ENCODE data around the gene SPINK4.

The SPINK4 gene

GRCh38 chr9:33256236-33256635 lies 16.3 kb downstream of the SPINK4 start:
- DNase-seq (ENCODE audit: low read depth in 1 of 2, low spot score in 1 of 2), result no peak

- DNase-seq (ENCODE audit: low read depth in 1 of 2, low spot score in 1 of 2), result no peak
Observed at GRCh38 chr9:33257276-33257675, 17.3 kb downstream of the SPINK4 start.

GRCh38 chr9:33260372-33260771 lies 20.4 kb downstream of the SPINK4 start:
- no peak for DNase-seq (ENCODE audit: low read depth in 1 of 2, low spot score in 1 of 2)

GRCh38 chr9:33263131-33264002 lies 23.4 kb downstream of the SPINK4 start:
- DNase-seq (ENCODE audit: low read depth in 1 of 2, low spot score in 1 of 2), result no peak

GRCh38 chr9:33264003-33264472 lies 24.1 kb downstream of the SPINK4 start:
- peak in 1 of 2 donors; percentile 23 for DNase-seq (ENCODE audit: low read depth in 1 of 2, low spot score in 1 of 2)

GRCh38 chr9:33264473-33265177 lies 24.7 kb downstream of the SPINK4 start, which contains the start of the genes BAG1 and CHMP5:
Gene BAG1, minus strand, starts transcription at chr9:33264708.
Gene CHMP5, plus strand, starts transcription at chr9:33265049. Its CDS starts 30 bp downstream, at chr9:33265079.
- DNase-seq (ENCODE audit: low read depth in 1 of 2, low spot score in 1 of 2), result peak; percentile 99 to 100

GRCh38 chr9:33265211-33265865 lies 25.4 kb downstream of the SPINK4 start:
- no peak for DNase-seq (ENCODE audit: low read depth in 1 of 2, low spot score in 1 of 2)

- no peak for DNase-seq (ENCODE audit: low read depth in 1 of 2, low spot score in 1 of 2)
Observed at GRCh38 chr9:33267151-33267767, 27.3 kb downstream of the SPINK4 start.

- DNase-seq (ENCODE audit: low read depth in 1 of 2, low spot score in 1 of 2), result no peak
Observed at GRCh38 chr9:33270146-33270545, 30.2 kb downstream of the SPINK4 start.

- no peak for DNase-seq (ENCODE audit: low read depth in 1 of 2, low spot score in 1 of 2)
Observed at GRCh38 chr9:33272061-33272460, 32.1 kb downstream of the SPINK4 start.

- DNase-seq (ENCODE audit: low read depth in 1 of 2, low spot score in 1 of 2), result no peak
Observed at GRCh38 chr9:33273266-33273971, 33.5 kb downstream of the SPINK4 start.

GRCh38 chr9:33273972-33274328 lies 34.0 kb downstream of the SPINK4 start:
- DNase-seq (ENCODE audit: low read depth in 1 of 2, low spot score in 1 of 2), result no peak

GRCh38 chr9:33277484-33277883 lies 37.5 kb downstream of the SPINK4 start:
- no peak for DNase-seq (ENCODE audit: low read depth in 1 of 2, low spot score in 1 of 2)

- no peak for DNase-seq (ENCODE audit: low read depth in 1 of 2, low spot score in 1 of 2)
Observed at GRCh38 chr9:33285502-33285901, 45.5 kb downstream of the SPINK4 start.

GRCh38 chr9:33287087-33287490 lies 47.1 kb downstream of the SPINK4 start:
- no peak for DNase-seq (ENCODE audit: low read depth in 1 of 2, low spot score in 1 of 2)

GRCh38 chr9:33288235-33288634 lies 48.3 kb downstream of the SPINK4 start:
- no peak for DNase-seq (ENCODE audit: low read depth in 1 of 2, low spot score in 1 of 2)

- no peak for DNase-seq (ENCODE audit: low read depth in 1 of 2, low spot score in 1 of 2)
Observed at GRCh38 chr9:33288828-33289483, 49.0 kb downstream of the SPINK4 start.

GRCh38 chr9:33289496-33289895 lies 49.5 kb downstream of the SPINK4 start:
- DNase-seq (ENCODE audit: low read depth in 1 of 2, low spot score in 1 of 2), result peak in 1 of 2 donors; percentile 18

- DNase-seq (ENCODE audit: low read depth in 1 of 2, low spot score in 1 of 2), result no peak
Observed at GRCh38 chr9:33289936-33290246, 49.9 kb downstream of the SPINK4 start.

All from stimulated activated CD4-positive, alpha-beta T cell treated with anti-CD3 and anti-CD28 coated beads, Interleukin-15, amount 100 ng/mL, for 1 hour (primary cell).